ENCODE data around the gene DEPP1.

The DEPP1 gene

DNA sequence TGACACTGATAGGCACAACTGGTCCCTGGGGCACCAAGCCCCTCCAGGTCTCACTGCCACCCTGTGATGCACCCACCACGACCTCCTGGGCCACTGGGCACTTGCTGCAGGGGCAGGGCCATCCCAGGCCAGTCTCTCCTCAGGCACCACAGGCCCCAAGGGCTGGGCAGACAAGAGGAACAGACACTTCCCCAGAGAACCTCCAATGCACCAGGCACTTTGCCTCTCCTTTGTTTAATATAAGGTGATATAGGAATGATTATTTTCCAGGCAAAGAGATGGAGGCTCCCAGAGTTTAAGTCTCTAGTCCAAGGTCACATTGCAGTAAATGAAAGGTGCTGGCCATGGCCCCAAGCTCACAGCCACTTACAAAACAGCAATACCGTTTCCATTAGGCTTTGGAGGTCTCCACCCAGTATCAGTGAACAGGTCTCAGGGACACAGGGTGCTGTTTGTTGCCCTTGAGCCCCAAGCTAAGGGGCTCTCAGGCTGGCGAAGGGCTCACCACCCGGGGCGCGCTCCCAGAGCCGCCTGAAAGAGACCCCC lies 4.5 kb downstream of the DEPP1 start:
- DNase-seq: no peak
- no peak for TF ChIP-seq CTCF (IDR thresholded peaks at IDR 0.05; ENCODE audit: low read depth, low read length, missing control alignments)
- peak overlapping the region; percentile 17 for H3K27ac ChIP-seq
- H3K36me3 ChIP-seq (replicated peaks): no peaks in the 10 kb centered on the region
- H3K27me3 ChIP-seq (replicated peaks): no peaks in the 10 kb centered on the region
- in situ Hi-C loops (cut with HindIII; ENCODE audit: low pct_ligation_motif_present, low sequenced_read_pairs): no loop called here
- H3K4me3 ChIP-seq (ENCODE audit: low read depth, low read length): peak overlapping the region; percentile 61

DNA sequence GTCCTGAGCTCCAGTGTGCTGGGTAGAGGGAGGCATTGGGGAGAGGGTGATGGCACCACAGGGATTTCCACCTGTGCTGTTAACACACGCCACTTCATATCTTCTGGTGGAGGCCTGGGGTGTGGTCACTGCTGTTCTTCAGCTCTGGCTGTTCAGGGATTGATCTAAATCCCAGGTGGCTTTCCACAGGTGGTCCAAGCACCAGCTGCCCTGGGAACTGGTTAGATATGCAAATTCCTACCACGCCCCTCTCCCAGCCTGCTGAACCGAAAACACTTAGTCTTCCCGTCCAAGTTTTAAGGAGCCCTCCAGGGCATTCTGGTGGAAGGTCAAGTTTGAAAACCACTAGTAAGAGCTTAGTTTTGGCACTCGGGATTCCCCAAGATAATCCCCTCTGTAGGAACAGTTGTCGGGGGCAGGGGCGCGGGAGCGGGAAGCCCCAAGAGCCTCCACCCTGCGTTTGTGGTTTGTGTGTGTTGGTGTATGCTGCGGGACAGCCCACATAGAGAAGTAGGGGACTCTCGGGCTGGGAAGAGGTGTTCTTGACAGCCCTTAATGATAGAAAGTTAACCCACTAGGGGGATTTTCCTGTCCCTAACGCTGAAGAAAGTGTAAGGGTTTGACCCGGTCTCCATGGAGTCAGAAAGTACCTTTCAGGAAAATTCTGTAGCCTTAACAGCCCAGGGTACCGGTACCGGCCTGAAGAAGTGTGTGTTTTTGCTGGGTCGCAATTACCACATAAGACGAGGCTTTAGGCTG lies 5.1 kb downstream of the DEPP1 start:
- no peak for TF ChIP-seq CTCF (IDR thresholded peaks at IDR 0.05; ENCODE audit: low read depth, low read length, missing control alignments)
- H3K27ac ChIP-seq: no peak overlapping the region
- no peak for DNase-seq
- no peaks in the 10 kb centered on the region for H3K27me3 ChIP-seq (replicated peaks)
- H3K36me3 ChIP-seq (replicated peaks): no peaks in the 10 kb centered on the region
- in situ Hi-C loops (cut with HindIII; ENCODE audit: low pct_ligation_motif_present, low sequenced_read_pairs): no loop called here
- no peak overlapping the region for H3K4me3 ChIP-seq (ENCODE audit: low read depth, low read length)

- no peak for DNase-seq
- H3K36me3 ChIP-seq (replicated peaks): no peaks in the 10 kb centered on the region
Observed at GRCh38 chr10:44972874-44973306, 5.7 kb downstream of the DEPP1 start.

DNA sequence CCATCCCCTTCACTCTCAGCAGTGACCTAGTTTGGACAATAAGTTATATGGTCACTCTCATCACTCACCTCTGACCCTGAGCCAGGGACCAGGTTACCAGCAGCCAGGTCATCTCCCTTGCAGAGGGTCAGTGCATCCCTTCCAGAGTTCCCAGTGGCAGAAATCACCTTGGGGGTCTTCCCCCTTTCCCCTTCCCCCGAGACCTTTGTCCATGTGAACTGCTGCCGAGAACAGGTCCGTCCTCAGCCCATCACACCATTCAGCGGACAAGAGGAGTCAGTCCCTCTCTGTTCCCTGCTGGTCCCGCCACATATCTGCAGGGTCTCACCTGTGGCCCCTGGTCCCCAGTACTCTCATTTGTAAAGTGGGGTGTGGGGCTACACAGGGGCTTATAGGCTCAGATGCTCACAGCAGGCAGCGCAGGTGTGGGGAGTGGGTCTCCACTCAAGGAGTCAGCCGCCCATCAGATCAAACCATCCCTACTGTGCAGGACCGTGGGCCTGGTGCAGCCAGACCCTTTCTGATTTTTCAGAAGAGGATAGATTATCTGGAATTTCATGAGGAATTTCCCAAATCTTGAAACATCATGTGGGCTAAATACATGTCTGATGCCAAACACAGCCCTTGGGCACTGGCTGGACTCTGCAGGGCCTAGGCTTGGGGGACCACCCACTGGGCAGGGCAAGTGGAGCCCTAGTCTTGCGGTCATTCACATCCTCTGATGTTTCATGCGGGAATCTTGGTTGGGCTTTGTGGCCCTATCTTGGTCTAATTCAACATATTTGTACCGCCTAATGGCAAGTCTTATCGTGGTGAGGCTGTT lies 6.5 kb downstream of the DEPP1 start:
- no peak overlapping the region for H3K27ac ChIP-seq
- no peak for DNase-seq
- H3K27me3 ChIP-seq (replicated peaks): no peaks in the 10 kb centered on the region
- H3K4me3 ChIP-seq (ENCODE audit: low read depth, low read length): no peak overlapping the region
- no peaks in the 10 kb centered on the region for H3K36me3 ChIP-seq (replicated peaks)
- TF ChIP-seq CTCF (IDR thresholded peaks at IDR 0.05; ENCODE audit: low read depth, low read length, missing control alignments): no peak
- in situ Hi-C loops (cut with HindIII; ENCODE audit: low pct_ligation_motif_present, low sequenced_read_pairs): no loop called here

More at GRCh38 chr10:44972874-44973306, 5.7 kb downstream of the DEPP1 start:
- Histone ChIP-seq H3K4me3 (ENCODE audit: low read depth, low read length) (no peak overlapping the region), H3K27ac (no peak overlapping the region), H3K27me3 (replicated peaks) (no peaks in the 10 kb centered on the region)
- no peak for TF ChIP-seq CTCF (IDR thresholded peaks at IDR 0.05; ENCODE audit: low read depth, low read length, missing control alignments)
- in situ Hi-C loops (cut with HindIII; ENCODE audit: low pct_ligation_motif_present, low sequenced_read_pairs): no loop called here

- H3K27ac ChIP-seq: no peak overlapping the region
- no peak for DNase-seq
- in situ Hi-C loops (cut with HindIII; ENCODE audit: low pct_ligation_motif_present, low sequenced_read_pairs): no loop called here
- H3K27me3 ChIP-seq (replicated peaks): no peaks in the 10 kb centered on the region
- H3K36me3 ChIP-seq (replicated peaks): no peaks in the 10 kb centered on the region
- no peak overlapping the region for H3K4me3 ChIP-seq (ENCODE audit: low read depth, low read length)
- TF ChIP-seq CTCF (IDR thresholded peaks at IDR 0.05; ENCODE audit: low read depth, low read length, missing control alignments): no peak
Observed at GRCh38 chr10:44971434-44971833, 7.2 kb downstream of the DEPP1 start.
